HG03460 (cell line): ENCODE data around the gene SEL1L3.
A peak's percentile ranks its signal among the peaks of the same experiment; 100 is the strongest.
"Not testable (repeated sequence)": the region's sequence is repeated elsewhere in the genome, so short reads cannot be mapped to it uniquely, and the experiment has no call there.

Source experiments
- ATAC-seq: cut with Tn5 transposase; IDR thresholded peaks from one replicate; pipeline ENCODE4 v1.9.1; 2021; ENCODE audit not compliant: unreplicated experiment

SEL1L3 gene

DNA sequence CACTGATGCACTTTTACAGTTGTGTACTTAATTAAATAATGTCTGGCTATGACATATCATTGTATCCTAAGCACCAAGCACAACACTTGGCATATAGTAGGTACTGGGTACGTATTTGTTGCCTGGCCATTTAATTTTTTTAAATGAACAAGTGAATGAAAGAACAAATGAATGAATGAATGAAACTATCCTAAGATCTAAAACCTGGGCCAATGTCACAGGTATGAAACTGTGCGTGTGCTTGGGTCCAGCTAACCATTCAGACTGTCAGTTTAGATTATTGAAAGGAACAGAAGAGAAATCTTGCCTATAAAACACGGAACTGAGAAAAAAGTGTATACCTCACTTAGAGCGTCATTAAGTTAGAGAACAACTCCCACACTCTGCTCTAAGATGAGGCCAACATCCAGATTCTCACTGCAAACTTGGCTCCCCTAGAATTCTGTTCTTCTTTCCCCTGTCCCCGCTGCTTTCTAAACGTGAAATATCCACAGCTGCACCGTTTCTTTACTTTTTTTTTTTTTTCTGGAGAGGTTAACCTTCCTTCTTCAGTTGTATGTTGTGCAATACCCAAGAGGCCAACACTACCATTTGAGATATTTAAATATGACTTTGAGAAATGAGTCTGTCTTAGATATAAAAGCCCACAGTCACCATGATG lies 17.3 kb upstream of the SEL1L3 start:
- ATAC-seq, result peak; percentile 40

DNA sequence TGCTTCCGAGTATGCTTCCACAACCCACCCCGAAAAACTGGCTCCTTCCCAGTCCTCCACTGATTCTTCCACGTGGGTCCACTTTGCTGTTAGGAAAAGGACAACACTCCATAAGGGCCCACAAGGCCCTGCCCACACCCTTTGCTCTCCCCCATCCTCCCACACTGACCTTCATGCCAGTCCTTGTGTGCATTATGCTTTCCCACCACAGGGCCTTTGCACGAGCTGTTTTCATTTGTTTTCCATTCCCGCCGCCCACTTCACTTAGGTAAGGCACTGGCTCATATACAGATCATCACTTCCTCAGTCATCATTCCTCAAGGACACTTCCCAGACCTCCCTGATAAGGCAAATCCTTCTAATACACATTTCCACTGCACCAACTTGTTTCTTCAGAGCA lies 16.8 kb upstream of the SEL1L3 start:
- ATAC-seq, result no peak

DNA sequence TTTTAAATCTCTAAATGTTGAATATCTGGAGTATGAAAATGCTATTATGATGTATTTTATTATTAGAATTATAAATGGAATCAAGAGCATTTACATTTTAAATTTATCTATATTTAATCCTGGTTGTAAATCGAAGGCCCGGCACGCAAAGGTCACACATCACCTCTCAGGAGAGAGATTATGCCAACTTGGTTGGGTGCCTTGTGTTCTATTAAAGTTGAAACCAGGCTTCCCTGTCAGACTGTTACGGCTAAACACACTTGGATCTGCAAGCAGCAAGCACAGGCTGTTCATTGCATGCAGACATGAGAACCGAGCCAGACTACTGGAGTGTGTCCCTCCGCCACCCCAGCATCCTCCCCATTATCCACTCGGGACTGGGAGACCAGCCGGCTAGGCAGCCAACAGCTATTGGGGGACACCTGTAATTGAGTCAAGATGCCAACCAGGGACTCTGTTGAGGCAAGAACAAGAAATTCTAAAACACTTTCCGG lies 16.4 kb upstream of the SEL1L3 start:
- no peak for ATAC-seq

DNA sequence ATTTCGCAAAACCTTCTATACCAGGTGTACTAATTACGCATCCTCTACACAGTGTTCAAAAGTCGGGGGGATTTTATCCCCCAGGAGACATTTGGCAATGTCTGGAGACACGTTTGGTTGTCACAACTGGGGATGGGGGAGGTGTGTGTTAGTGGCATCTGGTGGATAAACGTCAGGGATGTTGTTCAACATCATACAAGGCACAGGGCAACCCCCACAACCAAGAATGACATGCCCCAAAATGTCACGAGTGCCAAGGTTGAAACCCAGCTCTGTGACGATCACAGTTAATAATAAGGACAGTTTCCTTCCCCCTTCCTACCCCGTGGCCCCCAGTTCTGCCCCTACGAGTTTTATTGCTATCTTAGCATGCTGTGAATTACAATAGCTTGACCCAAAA lies 15.9 kb upstream of the SEL1L3 start:
- ATAC-seq, result no peak

DNA sequence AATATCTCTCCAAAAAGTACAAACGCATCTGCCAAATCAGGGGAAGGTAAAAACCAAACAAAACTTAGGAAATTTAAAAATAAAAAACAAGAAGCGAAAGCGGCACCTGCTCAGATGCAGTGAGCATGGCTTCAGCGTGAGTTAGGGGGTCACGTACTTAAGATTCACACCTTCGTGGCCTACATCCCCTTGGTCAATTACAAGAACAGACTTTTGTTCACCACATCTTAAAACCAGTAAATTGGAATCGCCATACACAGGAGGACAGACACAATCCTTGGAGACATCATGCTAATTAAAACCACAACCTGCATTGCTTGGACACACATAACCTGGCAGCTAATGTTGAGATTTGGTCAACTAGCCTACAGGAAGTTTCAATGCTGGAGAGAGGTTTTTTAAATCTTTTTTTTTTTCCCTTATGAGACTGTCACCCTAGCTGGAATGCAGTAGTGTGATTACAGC lies 12.5 kb upstream of the SEL1L3 start:
- ATAC-seq, result no peak

DNA sequence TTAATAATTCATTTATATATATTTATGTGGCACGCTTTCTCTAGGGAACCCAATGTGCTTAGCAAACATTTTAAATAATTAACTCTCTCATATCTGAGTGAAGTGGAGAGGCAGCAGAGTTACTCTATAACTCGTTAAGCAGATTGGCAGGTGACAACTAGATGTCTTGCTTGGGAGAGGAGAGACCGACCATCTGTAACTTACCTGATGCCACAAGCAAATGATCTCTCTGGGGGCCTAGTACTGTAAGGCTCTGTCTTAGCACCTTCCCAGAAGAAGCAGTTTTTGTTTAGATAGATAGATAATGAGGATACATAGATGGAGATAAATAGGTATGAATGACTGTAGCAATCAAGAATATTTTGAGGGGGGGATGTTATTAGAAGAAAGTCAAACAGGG lies 11.9 kb upstream of the SEL1L3 start:
- ATAC-seq, result peak; percentile 72

DNA sequence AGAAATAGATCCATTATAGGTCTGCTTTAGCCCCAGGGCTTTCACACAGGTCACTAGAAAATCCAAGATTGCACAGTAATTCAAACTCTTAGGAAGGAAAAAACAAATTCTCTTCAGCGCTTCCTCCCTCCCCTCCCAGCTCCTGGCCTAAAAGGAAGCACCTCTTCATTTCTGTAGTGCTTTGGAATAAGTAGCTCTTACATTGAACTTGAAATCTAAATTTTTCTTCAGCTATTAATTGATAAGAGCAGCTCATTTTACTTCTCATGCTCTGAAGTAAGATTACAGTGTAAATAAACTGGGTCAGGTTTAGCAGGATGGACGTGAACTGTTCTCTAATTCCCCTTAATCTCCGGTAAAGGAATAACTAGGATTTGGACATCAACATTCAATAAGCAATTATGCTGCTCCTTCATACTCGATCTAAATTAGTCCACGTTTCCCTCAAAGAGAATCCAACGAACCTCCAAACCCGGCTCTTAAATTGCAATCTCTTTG lies 10.9 kb upstream of the SEL1L3 start:
- no peak for ATAC-seq

DNA sequence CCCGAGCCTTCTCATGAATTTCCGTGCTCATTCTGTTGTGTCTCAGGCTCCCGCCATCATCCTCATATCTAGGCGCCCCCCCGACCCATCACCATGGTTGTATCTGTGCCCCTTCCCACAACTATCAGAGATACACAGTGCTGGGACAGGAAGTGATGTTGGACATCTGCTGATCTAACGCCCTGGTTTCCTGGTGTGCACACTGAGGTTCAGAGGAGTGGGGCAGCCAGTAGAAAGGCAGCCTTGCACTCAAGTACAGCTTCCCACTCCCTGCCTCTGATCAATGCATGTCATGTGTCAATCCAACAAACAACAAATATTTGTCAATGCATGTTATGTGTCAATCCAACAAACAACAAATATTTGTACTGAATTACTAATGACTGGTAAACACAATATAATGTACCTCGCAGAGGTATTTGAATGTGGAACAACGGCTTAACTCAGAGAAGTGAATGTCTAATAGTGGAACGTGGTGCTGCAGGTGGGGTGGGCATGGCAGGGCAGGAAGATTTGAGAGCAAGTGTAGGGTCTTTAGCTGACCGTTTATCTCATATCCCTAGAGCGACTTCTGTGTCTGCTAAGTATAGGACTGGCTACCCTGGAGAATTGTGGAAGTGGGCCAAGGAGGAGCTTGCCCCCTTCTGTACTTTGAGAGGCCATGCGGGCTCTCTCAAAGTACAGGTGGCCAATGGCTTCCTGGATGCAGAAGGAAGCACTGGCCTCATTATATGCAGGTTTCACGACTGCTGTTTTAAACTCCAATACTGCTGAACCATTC lies 10.3 kb upstream of the SEL1L3 start:
- ATAC-seq, result no peak

DNA sequence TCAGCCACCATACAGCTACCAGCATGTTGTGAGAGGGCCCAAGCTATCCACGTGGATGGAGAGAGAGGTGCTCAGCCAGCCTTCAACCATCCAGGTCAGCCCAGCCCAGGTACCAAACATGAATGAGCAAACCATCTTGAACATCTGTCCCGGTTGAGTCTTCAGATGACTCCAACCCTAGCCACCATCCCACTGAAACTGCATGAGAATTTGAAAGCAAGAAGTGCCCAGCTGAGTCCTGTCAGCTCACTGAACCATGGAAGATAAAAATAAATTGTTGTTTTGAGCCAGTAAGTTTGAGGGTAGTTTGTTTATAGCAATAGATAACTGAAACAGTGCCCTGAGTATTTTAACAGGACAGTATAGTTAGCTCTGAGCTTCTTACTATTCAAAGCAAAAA lies 7.3 kb upstream of the SEL1L3 start:
- peak; percentile 38 for ATAC-seq

DNA sequence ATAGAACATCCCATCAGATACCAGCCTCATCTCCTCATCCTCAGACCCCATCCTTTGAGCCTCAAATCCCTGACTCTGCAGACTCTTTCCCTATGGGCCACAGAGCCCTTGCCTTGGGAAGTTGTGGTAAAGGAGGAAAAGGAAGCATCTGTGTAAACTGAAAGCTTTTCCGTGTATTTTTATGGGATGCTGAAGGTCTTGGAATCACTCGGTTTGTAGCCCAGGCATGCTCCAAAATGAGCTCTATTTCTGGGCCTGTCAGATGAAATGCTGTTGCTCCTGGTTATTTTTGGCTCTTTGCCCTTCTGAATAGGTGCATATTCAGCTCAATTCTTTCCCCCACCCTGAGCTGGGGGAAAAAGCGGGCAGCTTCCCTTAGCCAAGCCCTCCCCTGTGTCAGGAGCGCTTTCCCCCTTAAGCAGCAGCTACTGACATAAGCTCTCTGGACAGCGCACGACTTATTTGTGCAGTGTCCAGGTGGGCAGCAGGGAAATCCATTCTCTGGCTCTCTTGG lies 5.0 kb upstream of the SEL1L3 start:
- ATAC-seq, result no peak

DNA sequence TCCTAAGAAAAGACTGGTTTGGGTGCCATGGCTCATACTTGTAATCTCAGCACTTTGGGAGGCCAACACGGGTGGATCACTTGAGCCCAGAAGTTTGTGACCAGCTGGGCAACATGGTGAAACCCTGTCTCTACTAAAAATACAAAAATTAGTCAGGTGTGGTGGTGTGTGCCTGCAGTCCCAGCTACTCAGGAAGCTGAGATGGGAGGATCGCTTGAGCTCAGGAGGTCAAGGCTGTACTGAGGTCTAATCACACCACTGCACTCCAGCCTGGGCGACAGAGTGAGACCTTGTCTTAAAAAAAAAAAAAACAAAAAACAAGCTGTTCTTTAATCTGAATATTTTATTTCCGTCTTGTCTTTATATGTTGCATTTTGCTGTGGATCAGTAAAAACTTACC lies 3.6 kb upstream of the SEL1L3 start:
- not testable (repeated sequence) for ATAC-seq

DNA sequence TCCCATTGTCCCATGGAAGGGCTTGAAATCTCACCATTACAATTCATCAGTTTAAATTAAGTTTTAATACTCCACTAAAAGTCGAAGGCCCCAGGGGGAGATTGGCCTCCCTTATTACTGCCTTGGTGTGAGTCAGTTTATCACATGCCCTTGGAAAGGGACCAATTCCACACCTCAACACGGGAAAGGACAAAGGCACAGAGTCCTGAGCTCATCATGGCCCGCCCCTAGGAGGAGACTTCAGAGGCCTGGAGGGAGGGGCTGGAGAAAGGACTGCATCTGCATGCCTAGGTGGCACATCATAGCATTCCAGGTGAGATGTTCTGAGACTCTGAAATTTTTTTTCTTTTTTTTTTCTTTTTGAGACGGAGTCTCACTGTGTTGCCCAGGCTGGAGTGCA lies 2.8 kb upstream of the SEL1L3 start:
- ATAC-seq, result no peak

DNA sequence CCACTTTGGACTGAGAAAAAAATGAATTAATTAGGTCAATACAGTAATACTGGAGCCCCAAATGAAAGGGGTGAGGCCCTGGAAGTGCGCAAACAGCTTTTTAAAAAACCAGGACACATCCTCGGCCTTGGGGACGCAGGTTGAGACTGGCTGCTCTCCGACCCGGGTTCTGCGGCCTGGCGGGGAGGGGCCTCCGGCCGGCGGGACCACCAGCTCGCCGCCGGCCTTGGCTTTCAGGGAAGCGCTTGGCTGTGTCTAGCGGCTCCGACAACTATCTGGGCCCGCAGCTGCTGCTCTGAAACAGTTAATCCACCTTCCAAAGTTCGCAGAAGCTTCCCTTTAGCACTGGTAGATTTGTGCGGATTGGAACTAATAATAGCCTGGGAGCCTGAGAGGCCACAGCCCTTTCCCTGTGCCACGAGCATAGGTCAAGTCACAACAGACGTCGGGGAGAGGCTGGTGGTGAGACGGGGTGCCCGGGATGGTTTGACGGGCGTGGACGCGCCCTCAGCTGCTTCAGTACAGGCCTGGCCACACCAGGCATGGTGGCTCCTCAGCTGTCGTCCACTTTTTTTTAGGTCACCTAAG lies 1.1 kb upstream of the SEL1L3 start:
- ATAC-seq, result no peak

DNA sequence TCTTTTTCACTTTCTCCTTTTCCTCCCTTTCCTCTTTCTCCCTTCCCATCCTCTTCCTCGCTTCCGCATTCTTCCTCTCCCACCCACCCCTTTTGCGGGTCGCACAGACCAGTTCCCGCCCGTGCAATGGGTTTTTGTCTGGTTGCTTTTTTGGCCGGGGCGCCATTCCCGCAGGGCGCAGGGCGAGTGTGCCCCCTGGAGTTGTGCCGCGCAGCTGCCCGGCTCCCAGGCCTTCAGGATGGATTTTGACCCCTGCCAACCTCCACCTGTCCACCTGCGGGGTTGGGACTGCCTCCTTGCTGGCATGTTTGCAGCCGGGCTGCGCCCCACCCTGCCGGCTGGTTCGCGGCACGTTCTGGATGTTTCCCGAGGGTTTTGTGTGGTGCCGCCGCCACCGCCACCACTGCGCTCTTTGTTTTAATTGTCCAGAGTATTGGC lies 578 bp upstream of the SEL1L3 start:
- ATAC-seq, result no peak

DNA sequence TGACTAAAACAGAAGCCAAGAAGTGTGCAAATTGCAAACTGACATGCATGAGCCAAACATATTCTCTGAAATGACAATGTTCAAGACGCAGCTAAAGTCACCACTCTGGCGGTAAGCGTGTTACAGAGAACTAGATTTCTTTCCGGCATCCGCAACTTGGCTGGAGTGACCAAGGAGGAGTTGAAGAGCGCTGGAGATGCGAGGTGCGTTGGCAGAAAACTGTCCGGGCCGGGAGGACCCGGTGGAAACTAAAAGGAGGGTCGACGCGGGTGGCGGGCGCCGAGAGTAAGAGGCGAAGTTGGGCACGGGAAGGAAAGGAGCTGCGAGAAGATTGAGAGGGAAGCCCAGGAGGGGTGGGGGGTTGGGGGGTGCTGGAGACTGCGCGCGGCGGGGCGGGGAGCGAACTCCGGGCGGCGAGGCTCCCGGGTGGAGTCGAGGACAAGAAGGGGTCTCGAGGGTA lies 807 bp downstream of the SEL1L3 start:
- no peak for ATAC-seq

DNA sequence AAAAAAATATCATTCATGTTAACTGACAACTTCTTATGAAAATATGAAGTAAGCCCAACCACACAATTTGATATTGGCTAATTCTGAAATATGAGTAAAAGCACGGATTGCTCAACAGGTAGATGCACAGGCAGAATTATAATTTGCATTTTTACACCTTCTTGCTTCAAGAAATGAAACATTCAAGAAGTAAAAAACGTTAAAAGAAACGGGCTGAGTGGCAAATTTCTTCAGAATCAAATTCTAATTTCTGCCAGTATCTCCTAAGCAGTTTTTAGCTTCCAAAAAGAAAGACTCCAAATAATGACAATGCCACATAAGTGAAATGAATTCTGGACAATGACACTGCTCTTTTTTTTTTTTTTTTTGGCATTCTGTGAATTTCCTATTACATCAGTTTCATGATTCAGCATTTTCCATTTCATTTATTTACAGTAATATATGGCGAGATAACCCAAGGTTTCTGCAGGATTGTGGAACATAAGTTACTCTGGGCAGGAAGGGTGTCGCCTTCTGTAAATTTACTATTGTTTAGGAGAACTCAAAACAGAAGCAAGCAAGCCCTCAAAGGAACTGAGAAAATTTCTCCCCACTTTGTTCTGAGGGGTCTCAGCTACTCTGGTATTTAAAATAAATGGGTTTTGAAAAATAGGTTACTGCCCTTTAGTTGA lies 1.4 kb downstream of the SEL1L3 start:
- ATAC-seq, result no peak

DNA sequence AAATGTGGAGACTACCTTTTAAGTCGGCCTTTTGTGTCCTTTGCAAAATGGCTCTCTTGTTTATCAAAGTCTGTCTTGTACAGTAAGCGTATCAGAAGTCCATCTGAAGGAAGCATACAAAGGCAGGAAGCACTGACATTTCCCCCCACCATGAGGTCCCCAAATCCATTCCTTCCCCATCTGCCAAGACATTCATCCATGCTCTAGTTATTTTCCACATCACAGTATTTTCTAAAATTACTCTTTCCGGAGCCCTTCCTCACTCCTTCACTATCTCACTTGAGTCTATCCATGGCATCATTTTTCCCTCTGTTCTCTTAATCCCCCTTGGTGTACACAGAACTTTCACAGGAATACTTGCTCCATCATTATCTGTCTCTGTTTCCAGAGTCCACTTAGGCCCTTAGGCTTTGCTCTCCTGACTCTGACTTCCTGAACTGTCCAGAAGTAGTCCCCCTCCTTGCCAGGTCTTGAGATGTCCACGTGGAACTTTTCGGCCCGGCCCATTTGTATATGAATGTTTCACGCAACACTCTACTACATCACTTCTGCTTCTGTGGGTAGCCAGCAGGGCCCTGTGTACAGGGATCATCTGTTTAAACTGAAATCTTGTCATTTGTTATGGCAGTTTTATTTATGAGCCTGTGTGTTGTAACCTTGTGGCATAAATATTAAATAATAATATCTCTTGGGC lies 2.1 kb downstream of the SEL1L3 start:
- ATAC-seq, result no peak

DNA sequence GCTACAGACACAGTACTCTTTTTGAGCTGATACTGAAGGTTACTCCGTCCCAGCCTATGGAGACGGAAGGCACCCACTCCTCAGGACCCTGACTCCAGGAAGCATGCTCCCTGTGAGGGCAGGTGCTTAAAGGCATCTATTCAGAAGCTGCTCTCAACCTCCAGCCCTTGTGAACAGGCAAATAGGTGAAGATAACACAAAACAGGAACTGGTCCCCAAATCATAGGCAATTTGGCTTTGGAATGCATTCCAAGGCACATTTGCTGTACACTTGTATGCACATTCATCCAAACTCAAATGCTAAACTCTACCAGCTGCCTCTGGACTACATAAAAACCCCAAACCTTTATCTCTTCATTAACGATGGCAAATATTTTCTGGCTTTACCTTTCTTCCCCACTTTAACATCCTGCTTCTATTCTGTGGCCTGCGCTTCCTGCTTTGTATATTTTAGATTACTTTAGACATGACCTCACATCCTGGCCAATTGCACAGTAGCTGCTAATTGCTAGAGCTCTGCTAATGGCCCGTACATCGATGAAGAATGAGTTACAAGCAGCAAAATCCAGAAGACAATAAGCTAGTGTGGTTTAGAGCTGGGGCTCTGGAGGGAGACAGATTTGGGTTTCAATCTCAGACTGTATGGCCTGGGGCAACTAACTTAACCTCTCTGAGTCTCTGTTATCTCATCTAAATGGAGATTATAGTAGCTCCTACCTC lies 3.2 kb downstream of the SEL1L3 start:
- peak; percentile 50 for ATAC-seq

DNA sequence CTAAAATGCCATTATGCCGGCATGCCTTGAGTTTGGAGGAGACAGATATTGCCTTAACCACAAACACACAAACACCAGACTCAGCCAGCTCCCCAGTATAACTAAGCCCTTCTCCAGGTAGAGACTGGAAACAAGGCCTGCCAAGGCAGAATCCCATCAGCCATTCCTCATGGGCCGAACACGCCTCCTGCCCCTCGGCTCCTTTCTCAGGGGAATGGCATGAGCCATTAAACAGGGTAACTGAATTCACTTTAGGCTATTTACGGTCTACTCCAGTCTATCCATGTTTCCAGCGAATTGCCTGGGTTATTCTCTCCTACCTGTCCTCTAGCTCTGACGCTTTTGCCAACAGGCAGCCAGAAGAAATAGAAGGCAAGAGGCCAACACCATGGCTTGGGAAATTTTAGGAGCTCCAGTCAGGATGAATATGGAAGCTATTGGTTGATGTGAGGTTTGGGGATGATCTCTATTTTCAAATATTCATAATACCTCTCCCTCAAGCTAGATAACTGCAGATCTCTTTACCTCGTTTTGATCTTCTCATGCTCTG lies 4.9 kb downstream of the SEL1L3 start:
- ATAC-seq, result no peak
